CD4-positive, CD25-positive, alpha-beta regulatory T cell (primary cell): ENCODE measurements around the gene TVP23A. TPM values are rescaled to one million over a fixed set of nuclear protein-coding genes. Genes with fewer than 3 reads are reported as not detected.
A peak's percentile ranks its signal among the peaks of the same experiment; 100 is the strongest.
"Not testable (repeated sequence)": the region's sequence is repeated elsewhere in the genome, so short reads cannot be mapped to it uniquely, and the experiment has no call there.

Source experiments
- ATAC-seq, 2 donors: fragments of 150-1000 bp; cut with Tn5 transposase; one replicate each; pipeline ENCODE4 v1.10.0; 2021; ENCODE audit warnings: low read depth in 2 of 2, moderate number of reproducible peaks in 2 of 2, moderate library complexity in 1 of 2
- DNase-seq, 3 donors: peaks; one replicate each; pipeline versions ENCODE4 v3.0.0 to v3.0.0-alpha.2; 2012 to 2022; ENCODE audit warnings: mixed read lengths in 1 of 3
- H3K27ac ChIP-seq: one replicate; pipeline ENCODE4 v1.7.0; 2013; ENCODE audit warnings: mild to moderate bottlenecking, low read length; ENCODE audit not compliant: insufficient read depth, poor library complexity, severe bottlenecking
- H3K27me3 ChIP-seq: one replicate; pipeline ENCODE4 v1.7.0; 2013; ENCODE audit warnings: low read length; ENCODE audit not compliant: control insufficient read depth, insufficient read depth
- H3K36me3 ChIP-seq: one replicate; pipeline ENCODE4 v1.7.0; 2013; ENCODE audit warnings: mild to moderate bottlenecking, low read length, moderate library complexity; ENCODE audit not compliant: control insufficient read depth, insufficient read depth
- H3K4me1 ChIP-seq: 2 replicates; pipeline ENCODE4 v1.7.0; 2013; ENCODE audit warnings: mild to moderate bottlenecking, low read length; ENCODE audit not compliant: insufficient read depth, control insufficient read depth, poor library complexity, severe bottlenecking
- H3K4me3 ChIP-seq: one replicate; pipeline ENCODE4 v1.7.0; 2013; ENCODE audit warnings: low read depth, mild to moderate bottlenecking, low read length, moderate library complexity
- H3K9me3 ChIP-seq, 2 experiments: 1 replicate in 1 of 2; 2 replicates in 1 of 2; pipeline ENCODE4 v1.7.0; 2013; ENCODE audit warnings: low read length in 2 of 2, mild to moderate bottlenecking in 1 of 2, moderate library complexity in 1 of 2; ENCODE audit not compliant: control insufficient read depth in 2 of 2
- H3K27ac Mint-ChIP-seq, 3 donors: one replicate each; pipeline ENCODE4 v1.8.0; 2020 to 2022; ENCODE audit warnings: mild to moderate bottlenecking in 3 of 3, mixed read lengths in 3 of 3, moderate library complexity in 2 of 3
- H3K27me3 Mint-ChIP-seq: one replicate; pipeline ENCODE4 v1.8.0; 2022; ENCODE audit warnings: mild to moderate bottlenecking, mixed read lengths
- H3K36me3 Mint-ChIP-seq: one replicate; pipeline ENCODE4 v1.8.0; 2020; ENCODE audit warnings: mixed read lengths
- H3K4me1 Mint-ChIP-seq, 4 donors: one replicate each; pipeline ENCODE4 v1.8.0; 2020 to 2022; ENCODE audit warnings: mixed read lengths in 4 of 4, mild to moderate bottlenecking in 1 of 4
- H3K4me3 Mint-ChIP-seq, 4 donors: one replicate each; pipeline ENCODE4 v1.8.0; 2020 to 2022; ENCODE audit warnings: mild to moderate bottlenecking in 4 of 4, mixed read lengths in 4 of 4, moderate library complexity in 3 of 4
- H3K9me3 Mint-ChIP-seq, 7 donors: one replicate each; pipeline ENCODE4 v1.8.0; 2020 to 2022; ENCODE audit warnings: mixed read lengths in 7 of 7, mild to moderate bottlenecking in 3 of 7, moderate library complexity in 2 of 7
- polyA plus RNA-seq, 4 donors: library from polyadenylated mRNA; unstranded; fragments of 300-500 nt; fragmentation: Illumina TruSeq; gene quantifications; one replicate each; pipeline ENCODE4 v1.2.3, GENCODE V29; 2021
- total RNA-seq: library from RNA; stranded (reverse); gene quantifications from one replicate; pipeline ENCODE4 v1.2.3, GENCODE V29; 2022

TVP23A gene
- total and polyA plus RNA-seq, 5 donors from 2014 or later: 0.20 TPM; not detected in 4

DNA sequence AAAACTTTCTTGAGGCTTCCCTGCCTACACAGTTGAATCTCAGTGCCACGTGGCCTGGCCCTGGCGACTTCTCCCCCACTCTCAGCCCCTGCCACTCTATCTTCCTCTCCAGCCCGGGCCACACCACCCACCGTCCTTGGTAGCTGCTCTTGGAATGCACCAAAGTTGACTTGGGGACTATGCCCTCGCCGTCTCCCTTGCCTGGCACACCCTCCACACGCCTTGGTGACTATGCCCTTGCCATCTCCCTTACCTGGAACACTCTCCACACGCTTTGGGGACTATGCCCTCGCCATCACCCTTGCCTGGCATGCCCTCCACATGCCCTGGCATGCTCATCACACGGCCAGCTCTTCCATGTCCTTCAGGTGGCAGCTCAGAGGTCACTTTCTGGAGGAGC lies 15.5 kb upstream of the TVP23A start:
- no peaks in the 10 kb centered on the region for H3K27me3 Mint-ChIP-seq
- H3K27ac Mint-ChIP-seq: peak overlapping the region in 1 of 3 donors; percentile 3
- H3K4me3 Mint-ChIP-seq: no peak overlapping the region
- no peaks in the 10 kb centered on the region for H3K27me3 ChIP-seq
- H3K4me1 ChIP-seq: no peaks in the 10 kb centered on the region
- no peaks in the 10 kb centered on the region for H3K36me3 ChIP-seq
- H3K4me1 Mint-ChIP-seq: no peaks in the 10 kb centered on the region
- H3K9me3 ChIP-seq: peaks cover 0 to 2% of the 10 kb centered on the region in 2 experiments
- DNase-seq (no peak), ATAC-seq (no peak)
- H3K9me3 Mint-ChIP-seq: peaks cover 0 to 6% (median 2%) of the 10 kb centered on the region in 7 donors
- H3K27ac ChIP-seq: no peak overlapping the region
- no peaks in the 10 kb centered on the region for H3K36me3 Mint-ChIP-seq
- no peak overlapping the region for H3K4me3 ChIP-seq

DNA sequence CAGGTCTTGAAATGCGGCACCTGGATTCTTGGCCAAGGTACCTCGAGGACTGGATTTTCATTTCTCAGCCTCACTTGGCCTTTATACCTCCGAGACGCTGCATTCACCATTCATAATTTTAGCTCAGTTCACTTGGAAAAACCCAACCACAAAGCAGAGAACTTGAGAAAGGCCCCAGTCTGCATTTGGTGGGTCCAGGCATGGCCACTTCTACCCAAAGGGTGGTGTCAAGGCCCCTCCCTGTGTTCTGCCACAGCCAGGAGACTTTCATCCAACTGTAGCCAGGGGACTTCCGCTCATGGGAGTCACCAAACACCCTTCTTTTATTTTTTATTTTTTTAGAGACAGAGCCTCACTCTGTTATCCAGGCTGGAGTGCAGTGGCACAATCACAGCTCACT lies 14.7 kb upstream of the TVP23A start:
- no peak overlapping the region for H3K4me3 ChIP-seq
- no peaks in the 10 kb centered on the region for H3K27me3 ChIP-seq
- H3K9me3 Mint-ChIP-seq: peaks cover 0 to 6% (median 2%) of the 10 kb centered on the region in 7 donors
- no peak overlapping the region for H3K27ac ChIP-seq
- no peaks in the 10 kb centered on the region for H3K36me3 Mint-ChIP-seq
- H3K4me3 Mint-ChIP-seq: no peak overlapping the region
- no peak for ATAC-seq
- peaks cover 0 to 2% of the 10 kb centered on the region in 2 experiments for H3K9me3 ChIP-seq
- no peak overlapping the region for H3K27ac Mint-ChIP-seq
- no peaks in the 10 kb centered on the region for H3K4me1 Mint-ChIP-seq
- no peaks in the 10 kb centered on the region for H3K27me3 Mint-ChIP-seq
- DNase-seq: no peak
- H3K4me1 ChIP-seq: no peaks in the 10 kb centered on the region
- no peaks in the 10 kb centered on the region for H3K36me3 ChIP-seq

DNA sequence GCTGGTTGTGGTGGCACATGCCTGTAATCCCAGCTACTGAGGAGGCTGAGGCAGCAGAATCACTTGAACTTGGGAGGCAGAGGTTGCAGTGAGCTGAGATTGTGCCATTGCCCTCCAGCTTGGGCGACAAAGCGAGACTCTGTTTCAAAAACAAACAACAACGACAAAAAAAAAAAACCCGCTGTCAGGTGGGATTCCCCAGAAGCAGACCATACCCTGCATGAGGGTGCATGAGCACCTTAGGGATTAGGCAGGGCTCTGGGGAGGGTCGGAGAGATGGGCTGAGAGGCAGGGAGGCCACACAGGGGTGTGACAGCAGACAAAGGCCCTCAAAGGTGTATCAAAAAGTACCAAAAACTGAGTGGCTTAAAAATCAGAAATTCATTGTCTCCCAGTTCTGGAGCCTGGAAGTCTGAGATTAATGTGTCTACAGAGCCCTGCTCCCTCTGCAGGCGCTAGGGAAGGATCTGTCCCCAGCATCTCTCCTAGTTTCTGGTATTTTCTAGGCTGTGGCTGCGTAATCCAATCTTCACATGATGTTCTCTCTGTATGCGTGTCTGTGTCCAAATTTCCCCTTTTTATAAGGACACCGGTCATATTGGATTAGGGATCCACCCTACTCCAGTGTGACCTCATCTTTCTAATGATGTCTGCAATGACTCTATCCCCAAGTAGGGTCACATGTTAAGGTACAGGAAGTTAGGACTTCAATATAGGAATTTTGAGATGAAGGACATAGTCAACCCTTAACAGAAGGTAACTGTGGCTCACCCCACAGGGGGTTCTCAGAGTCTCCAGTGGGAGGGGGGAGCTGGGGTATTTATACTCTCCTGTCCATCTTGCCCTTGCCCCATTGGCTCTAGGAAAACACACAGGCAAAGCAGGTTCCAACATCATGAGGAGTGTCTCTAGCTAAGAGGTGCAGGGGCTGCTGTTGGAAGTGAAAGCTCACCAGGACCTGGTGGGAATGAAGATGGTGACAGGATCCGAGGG lies 13.6 kb upstream of the TVP23A start:
- ATAC-seq (no peak), DNase-seq (no peak)
- H3K4me3 Mint-ChIP-seq: no peak overlapping the region

DNA sequence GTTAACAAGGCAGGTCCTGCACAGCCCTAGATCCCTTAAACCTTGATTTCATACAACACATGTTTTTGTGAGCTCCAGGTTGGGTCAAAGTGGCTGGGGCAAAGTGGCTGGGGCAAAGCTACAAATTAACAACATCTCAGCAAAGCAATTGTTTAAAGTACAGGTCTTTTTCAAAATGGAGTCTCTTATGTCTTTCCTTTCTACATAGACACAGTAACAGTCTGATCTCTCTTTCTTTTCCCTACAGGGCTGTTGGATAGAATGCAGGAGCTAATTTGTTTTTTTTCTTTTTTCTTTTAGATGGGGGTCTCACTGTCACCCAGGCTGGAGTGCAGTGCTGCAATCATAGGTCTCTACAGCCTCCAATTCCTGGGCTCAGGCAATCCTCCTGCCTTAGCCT lies 11.6 kb upstream of the TVP23A start:
- not testable (repeated sequence) for H3K36me3 Mint-ChIP-seq, H3K27ac ChIP-seq, H3K27me3 Mint-ChIP-seq, ATAC-seq, H3K36me3 ChIP-seq, H3K9me3 Mint-ChIP-seq, H3K4me3 Mint-ChIP-seq, H3K4me3 ChIP-seq, H3K9me3 ChIP-seq, DNase-seq, H3K27me3 ChIP-seq, H3K4me1 Mint-ChIP-seq, H3K4me1 ChIP-seq
- peak overlapping the region in 1 of 3 donors; percentile 31 for H3K27ac Mint-ChIP-seq

More for the DNA sequence above, 13.6 kb upstream of the TVP23A start:
- Mint-ChIP-seq H3K27me3 (no peaks in the 10 kb centered on the region), H3K36me3 (no peaks in the 10 kb centered on the region), H3K27ac (peak overlapping the region in 2 of 3 donors; percentile 29 to 71), H3K4me1 (no peaks in the 10 kb centered on the region), H3K9me3 (peaks cover 0 to 6% (median 2%) of the 10 kb centered on the region in 7 donors)
- no peaks in the 10 kb centered on the region for H3K4me1 ChIP-seq
- no peak overlapping the region for H3K27ac ChIP-seq
- H3K27me3 ChIP-seq: no peaks in the 10 kb centered on the region
- H3K4me3 ChIP-seq: no peak overlapping the region
- peaks cover 0 to 2% of the 10 kb centered on the region in 2 experiments for H3K9me3 ChIP-seq
- no peaks in the 10 kb centered on the region for H3K36me3 ChIP-seq

- not testable (repeated sequence) for H3K4me1 ChIP-seq, H3K27ac ChIP-seq
- H3K27ac Mint-ChIP-seq: peak overlapping the region in 1 of 3 donors; percentile 62
These were observed 10.9 kb upstream of the TVP23A start for GRCh38 chr16:10829390-10830098.

GRCh38 chr16:10828851-10829366 lies 10.3 kb upstream of the TVP23A start:
- Mint-ChIP-seq H3K27me3 (no peaks in the 10 kb centered on the region), H3K9me3 (no peaks in the 10 kb centered on the region), H3K4me3 (no peak overlapping the region), H3K36me3 (no peaks in the 10 kb centered on the region), H3K27ac (peak overlapping the region in 1 of 3 donors; percentile 62), H3K4me1 (no peaks in the 10 kb centered on the region)
- H3K27me3 ChIP-seq: no peaks in the 10 kb centered on the region
- no peaks in the 10 kb centered on the region for H3K4me1 ChIP-seq
- H3K27ac ChIP-seq: no peak overlapping the region
- no peaks in the 10 kb centered on the region for H3K9me3 ChIP-seq
- no peaks in the 10 kb centered on the region for H3K36me3 ChIP-seq
- no peak overlapping the region for H3K4me3 ChIP-seq
- DNase-seq (no peak), ATAC-seq (peak in 1 of 2 donors; percentile 28)

More at GRCh38 chr16:10829390-10830098, 10.9 kb upstream of the TVP23A start:
- H3K4me3 ChIP-seq, H3K36me3 ChIP-seq, H3K36me3 Mint-ChIP-seq, ATAC-seq, H3K27me3 ChIP-seq, H3K9me3 ChIP-seq, DNase-seq, H3K9me3 Mint-ChIP-seq, H3K4me3 Mint-ChIP-seq, H3K4me1 Mint-ChIP-seq, H3K27me3 Mint-ChIP-seq: not testable (repeated sequence)

GRCh38 chr16:10827691-10828341 lies 9.2 kb upstream of the TVP23A start:
- H3K4me1 Mint-ChIP-seq: no peaks in the 10 kb centered on the region
- Histone ChIP-seq H3K9me3 (no peaks in the 10 kb centered on the region), H3K4me1 (no peaks in the 10 kb centered on the region), H3K4me3 (no peak overlapping the region), H3K27ac (no peak overlapping the region), H3K36me3 (no peaks in the 10 kb centered on the region), H3K27me3 (no peaks in the 10 kb centered on the region)
- no peak overlapping the region for H3K4me3 Mint-ChIP-seq
- DNase-seq (no peak), ATAC-seq (no peak)
- no peaks in the 10 kb centered on the region for H3K36me3 Mint-ChIP-seq
- no peaks in the 10 kb centered on the region for H3K9me3 Mint-ChIP-seq
- H3K27me3 Mint-ChIP-seq: no peaks in the 10 kb centered on the region
- H3K27ac Mint-ChIP-seq: no peak overlapping the region
